Ishikawa (cell line): ENCODE results near the gene CPA2.

Source experiments
- CEBPB ChIP-seq: IDR thresholded peaks from 2 replicates; pipeline ENCODE4 v1.6.1; 2012
- CREB1 ChIP-seq: IDR thresholded peaks from 2 replicates; pipeline ENCODE4 v1.6.1; 2012; ENCODE audit warnings: low read depth
- EGR1 ChIP-seq: IDR thresholded peaks from 2 replicates; pipeline ENCODE4 v1.6.1; 2012
- EP300 ChIP-seq: IDR thresholded peaks from 2 replicates; pipeline ENCODE4 v1.6.1; 2012; ENCODE audit warnings: borderline replicate concordance
- FOXM1 ChIP-seq: IDR thresholded peaks from 2 replicates; pipeline ENCODE4 v1.6.1; 2012; ENCODE audit warnings: low read depth, borderline replicate concordance
- NFIC ChIP-seq: IDR thresholded peaks from 2 replicates; pipeline ENCODE4 v1.6.1; 2012
- RAD21 ChIP-seq: IDR thresholded peaks from 2 replicates; pipeline ENCODE4 v1.6.1; 2012; ENCODE audit warnings: low read depth
- TAF1 ChIP-seq: IDR thresholded peaks from 2 replicates; pipeline ENCODE4 v1.6.1; 2012; ENCODE audit warnings: low read depth, mild to moderate bottlenecking
- TCF12 ChIP-seq: IDR thresholded peaks from 2 replicates; pipeline ENCODE4 v1.6.1; 2012; ENCODE audit warnings: low read depth
- TEAD4 ChIP-seq: IDR thresholded peaks from 2 replicates; pipeline ENCODE4 v1.6.1; 2012
- YY1 ChIP-seq: IDR thresholded peaks from 2 replicates; pipeline ENCODE4 v1.6.1; 2012; ENCODE audit warnings: low read depth
- ZBTB7A ChIP-seq: IDR thresholded peaks from 2 replicates; pipeline ENCODE4 v1.6.1; 2012; ENCODE audit warnings: low read depth
- TF ChIP-seq, protein P1 (sequence below): IDR thresholded peaks from 2 replicates; pipeline ENCODE4 v1.6.1; 2012
- TF ChIP-seq, protein P2 (sequence below): IDR thresholded peaks from 2 replicates; pipeline ENCODE4 v1.6.1; 2012; ENCODE audit warnings: low read depth, mild to moderate bottlenecking
- TF ChIP-seq, protein P3 (sequence below): IDR thresholded peaks from 2 replicates; pipeline ENCODE4 v1.6.1; 2012

The CPA2 gene

DNA sequence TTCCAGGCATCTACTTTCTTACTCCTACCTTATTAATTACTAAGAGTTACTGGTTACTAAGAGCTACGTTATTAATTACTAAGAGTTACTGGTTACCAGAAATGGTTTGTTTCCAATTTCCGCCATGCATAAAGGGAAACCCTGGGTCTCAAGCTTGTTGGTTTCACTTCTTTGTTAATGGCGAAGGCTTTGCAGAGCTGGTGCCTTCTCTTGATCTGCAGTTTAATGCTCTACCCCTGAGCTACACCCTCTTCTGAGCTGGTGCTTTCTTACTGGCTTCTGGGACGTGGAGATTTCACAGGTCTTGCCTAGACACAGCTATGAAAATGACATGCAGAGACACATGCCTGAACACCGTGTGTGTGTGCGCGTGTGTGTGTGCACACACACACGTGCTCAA, 26.9 kb downstream of the CPA2 start:
- TF ChIP-seq EGR1 = no peak
- no peak for TF ChIP-seq CREB1
- no peak for TF ChIP-seq TAF1

DNA sequence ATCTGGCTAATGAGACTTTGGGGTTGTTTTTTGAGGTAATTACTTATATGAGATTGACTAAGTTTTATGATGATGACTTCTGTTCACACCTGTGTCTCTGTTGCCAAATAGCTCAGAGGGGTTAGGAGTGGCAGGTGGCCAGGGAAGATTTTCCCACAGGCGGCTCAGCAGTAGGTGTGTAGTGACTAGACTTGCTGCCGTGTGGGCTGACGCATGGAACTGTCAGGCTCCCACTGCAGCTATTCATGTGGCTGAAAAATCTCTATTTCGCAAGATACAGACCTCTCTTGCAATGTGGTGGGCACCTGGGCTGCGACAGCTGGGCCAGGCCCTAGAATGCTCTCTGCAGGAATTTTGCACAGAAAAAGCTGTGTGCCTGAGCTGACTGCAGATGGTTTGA, 27.7 kb downstream of the CPA2 start:
- no peak for TF ChIP-seq FOXM1
- no peak for TF ChIP-seq CEBPB
- no peak for TF ChIP-seq EGR1
- no peak for TF ChIP-seq TEAD4
- no peak for TF ChIP-seq EP300
- TF ChIP-seq, protein P1, sequence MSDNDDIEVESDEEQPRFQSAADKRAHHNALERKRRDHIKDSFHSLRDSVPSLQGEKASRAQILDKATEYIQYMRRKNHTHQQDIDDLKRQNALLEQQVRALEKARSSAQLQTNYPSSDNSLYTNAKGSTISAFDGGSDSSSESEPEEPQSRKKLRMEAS = no peak
- TF ChIP-seq RAD21 = no peak
- TF ChIP-seq, protein P2, sequence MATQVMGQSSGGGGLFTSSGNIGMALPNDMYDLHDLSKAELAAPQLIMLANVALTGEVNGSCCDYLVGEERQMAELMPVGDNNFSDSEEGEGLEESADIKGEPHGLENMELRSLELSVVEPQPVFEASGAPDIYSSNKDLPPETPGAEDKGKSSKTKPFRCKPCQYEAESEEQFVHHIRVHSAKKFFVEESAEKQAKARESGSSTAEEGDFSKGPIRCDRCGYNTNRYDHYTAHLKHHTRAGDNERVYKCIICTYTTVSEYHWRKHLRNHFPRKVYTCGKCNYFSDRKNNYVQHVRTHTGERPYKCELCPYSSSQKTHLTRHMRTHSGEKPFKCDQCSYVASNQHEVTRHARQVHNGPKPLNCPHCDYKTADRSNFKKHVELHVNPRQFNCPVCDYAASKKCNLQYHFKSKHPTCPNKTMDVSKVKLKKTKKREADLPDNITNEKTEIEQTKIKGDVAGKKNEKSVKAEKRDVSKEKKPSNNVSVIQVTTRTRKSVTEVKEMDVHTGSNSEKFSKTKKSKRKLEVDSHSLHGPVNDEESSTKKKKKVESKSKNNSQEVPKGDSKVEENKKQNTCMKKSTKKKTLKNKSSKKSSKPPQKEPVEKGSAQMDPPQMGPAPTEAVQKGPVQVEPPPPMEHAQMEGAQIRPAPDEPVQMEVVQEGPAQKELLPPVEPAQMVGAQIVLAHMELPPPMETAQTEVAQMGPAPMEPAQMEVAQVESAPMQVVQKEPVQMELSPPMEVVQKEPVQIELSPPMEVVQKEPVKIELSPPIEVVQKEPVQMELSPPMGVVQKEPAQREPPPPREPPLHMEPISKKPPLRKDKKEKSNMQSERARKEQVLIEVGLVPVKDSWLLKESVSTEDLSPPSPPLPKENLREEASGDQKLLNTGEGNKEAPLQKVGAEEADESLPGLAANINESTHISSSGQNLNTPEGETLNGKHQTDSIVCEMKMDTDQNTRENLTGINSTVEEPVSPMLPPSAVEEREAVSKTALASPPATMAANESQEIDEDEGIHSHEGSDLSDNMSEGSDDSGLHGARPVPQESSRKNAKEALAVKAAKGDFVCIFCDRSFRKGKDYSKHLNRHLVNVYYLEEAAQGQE = no peak
- TF ChIP-seq NFIC = no peak
- TF ChIP-seq CREB1 = no peak
- no peak for TF ChIP-seq ZBTB7A
- TF ChIP-seq, protein P3, sequence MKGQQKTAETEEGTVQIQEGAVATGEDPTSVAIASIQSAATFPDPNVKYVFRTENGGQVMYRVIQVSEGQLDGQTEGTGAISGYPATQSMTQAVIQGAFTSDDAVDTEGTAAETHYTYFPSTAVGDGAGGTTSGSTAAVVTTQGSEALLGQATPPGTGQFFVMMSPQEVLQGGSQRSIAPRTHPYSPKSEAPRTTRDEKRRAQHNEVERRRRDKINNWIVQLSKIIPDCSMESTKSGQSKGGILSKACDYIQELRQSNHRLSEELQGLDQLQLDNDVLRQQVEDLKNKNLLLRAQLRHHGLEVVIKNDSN = no peak
- TF ChIP-seq YY1 = no peak
- no peak for TF ChIP-seq TCF12

DNA sequence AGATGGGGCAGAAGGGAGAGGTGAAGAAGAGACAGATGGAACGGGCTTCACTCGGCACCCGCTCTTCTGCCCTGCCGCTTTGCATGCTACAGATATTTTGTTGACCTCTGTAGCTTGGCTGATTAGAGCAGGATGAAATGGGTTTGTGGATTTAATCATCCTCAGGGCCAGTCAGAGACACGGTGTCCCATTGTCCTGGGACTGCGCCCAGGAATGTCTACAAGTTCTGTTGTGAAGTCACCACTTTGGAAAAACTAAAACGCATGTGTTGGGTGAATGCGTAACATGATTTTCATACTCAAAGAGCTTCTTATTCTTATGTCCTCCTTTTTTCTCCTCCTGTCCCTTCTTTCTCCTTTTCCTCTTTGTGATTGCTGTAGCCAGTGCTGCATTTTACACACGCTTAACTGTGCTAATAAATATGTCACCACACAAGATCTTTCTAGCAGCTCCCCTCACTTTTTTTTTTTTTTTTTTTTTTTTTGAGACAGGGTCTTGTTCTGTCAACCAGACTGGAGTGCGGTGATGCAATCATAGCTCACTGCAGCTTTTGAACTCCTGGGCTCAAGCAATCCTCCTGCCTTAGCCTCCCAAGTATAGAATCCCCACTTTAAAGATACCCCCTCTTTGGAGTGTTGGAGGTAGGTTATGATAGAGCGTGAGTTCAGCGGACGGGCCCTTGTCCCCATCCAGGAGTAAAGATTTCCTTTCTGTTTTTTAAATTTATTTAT, 29.7 kb downstream of the CPA2 start:
- TF ChIP-seq CREB1 = no peak
- no peak for TF ChIP-seq EGR1
- no peak for TF ChIP-seq CEBPB

DNA sequence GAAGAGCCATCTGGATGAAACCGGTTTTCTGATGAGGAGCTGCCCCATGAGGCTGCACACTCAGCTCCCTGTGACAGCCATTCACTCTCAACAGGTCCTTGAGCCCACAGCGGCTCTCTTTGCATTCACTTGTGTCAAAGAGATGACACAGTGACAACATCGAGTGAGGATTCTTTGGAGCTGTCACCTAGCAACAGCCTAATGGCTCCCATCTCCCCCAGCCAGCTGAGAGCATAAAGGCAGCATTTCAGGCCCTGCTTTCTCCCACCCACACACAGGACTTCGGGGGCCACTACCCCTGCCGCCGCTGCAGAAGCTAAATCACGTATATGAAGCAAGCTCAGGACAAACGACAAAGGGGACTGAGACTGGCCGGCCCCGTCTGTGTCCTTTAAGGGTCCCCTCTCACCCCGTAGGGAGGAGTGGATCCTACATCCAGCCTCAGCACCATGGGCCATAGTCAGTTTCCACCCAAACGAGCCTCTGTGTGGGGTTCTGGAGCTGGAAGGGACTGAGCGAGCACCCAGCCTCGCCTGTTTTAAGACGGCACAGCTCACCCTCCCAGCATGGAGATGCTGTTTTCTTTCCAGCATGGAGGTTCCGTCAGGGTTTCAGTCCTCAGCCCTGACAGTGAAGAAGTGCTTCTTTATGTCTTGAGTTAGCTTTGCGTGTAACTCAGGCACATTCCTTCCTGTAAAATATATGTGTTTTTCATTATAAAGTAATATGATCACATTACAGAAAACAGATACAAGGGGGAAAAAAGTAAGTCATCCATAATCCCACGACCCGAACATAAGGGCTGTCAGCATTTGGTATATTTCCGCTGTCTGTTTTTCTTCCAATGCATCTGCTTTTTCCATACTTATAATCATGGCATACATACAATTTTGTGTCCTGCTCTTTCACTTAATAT, 31.2 kb downstream of the CPA2 start:
- TF ChIP-seq, protein P2 = no peak
- no peak for TF ChIP-seq RAD21
- TF ChIP-seq YY1 = no peak
- TF ChIP-seq CREB1 = no peak

DNA sequence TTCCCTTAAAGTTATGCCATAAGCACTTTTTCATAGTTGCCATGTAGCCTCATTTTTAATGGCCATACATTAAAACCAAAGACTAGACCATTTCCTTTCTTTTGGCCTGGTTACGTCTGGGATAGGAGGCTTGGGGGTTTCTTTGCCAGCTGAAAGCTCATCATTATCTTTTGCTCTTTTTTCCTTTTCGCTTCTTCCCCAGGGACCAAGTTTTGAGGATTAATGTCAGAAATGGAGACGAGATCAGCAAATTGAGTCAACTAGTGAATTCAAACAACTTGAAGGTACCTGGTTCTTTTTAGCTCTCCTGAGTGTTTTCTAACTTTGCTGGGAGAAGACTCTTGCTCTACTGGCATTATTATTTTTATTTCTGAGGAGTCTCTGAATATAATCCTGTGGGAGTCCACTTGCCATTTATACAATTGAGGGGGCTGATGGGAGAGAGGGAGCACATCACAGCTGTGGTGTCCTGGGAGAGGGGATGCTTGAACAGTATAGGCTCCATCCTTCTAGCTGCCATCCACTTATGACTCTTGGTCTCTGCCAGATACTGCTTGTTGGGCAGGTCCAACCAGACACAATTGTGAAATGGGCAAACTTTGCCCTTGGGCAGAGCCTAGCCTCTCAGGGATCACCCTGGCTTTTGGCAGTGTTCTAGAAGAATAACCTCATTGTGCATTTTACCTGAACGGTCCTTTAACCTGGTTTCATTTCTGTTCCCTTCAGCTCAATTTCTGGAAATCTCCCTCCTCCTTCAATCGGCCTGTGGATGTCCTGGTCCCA, 32.1 kb downstream of the CPA2 start:
- TF ChIP-seq, protein P2 = no peak
- TF ChIP-seq, protein P3 = no peak
- TF ChIP-seq TCF12 (no peak), ZBTB7A (no peak), TEAD4 (no peak), CEBPB (no peak), EGR1 (no peak), RAD21 (no peak), TAF1 (no peak), CREB1 (no peak), EP300 (no peak), FOXM1 (no peak), YY1 (no peak), NFIC (no peak)
- TF ChIP-seq, protein P1 = no peak
